Measurements from ENCODE around the gene CCM2.
"Not testable (repeated sequence)": the region's sequence is repeated elsewhere in the genome, so short reads cannot be mapped to it uniquely, and the experiment has no call there.

CCM2 gene

DNA sequence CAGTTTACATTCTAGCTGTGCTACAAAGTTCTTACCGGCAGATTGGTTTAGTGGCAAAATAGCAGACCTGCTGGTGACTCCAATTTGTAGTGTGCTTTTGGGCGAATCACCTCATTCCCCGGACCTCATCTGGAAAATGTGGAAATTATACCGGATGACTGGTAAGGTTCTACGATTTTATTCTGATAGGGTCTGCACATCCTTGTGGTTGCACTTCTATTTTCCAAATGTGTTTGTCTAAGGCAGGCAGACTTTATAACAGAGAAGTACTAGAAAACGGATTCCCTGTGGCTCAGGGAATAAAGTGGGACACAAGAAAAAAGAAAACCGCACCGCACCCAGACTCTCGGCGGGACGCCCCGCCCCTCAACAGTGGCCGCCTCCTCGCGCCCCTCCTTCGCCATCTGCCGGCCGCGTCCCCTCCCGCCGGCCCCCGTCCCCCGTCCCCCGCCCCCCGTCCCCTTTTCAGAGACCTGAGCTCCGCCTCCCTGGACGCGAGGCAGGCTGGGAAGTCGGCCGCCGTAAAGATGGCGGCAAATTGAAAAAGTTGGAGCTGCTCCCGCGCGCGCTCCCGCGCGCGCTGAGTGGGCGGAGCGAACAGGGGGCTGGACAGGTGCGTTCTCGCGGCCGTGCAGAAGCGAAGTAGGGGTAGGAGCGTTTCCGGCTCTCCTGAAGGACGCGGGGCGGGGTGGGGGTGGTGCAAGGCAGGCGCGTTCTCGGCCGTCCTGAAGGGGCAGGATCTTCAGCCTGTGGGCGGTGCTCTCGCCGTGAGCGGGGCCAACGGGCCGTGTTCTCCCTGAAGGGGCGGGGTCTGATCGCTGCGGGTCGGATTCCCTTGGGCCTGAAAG, 532 bp upstream of the CCM2 start:
- DNase-seq (ENCODE audit: low read depth in 1 of 2, low spot score in 1 of 2): peak; percentile 96 to 98

DNA sequence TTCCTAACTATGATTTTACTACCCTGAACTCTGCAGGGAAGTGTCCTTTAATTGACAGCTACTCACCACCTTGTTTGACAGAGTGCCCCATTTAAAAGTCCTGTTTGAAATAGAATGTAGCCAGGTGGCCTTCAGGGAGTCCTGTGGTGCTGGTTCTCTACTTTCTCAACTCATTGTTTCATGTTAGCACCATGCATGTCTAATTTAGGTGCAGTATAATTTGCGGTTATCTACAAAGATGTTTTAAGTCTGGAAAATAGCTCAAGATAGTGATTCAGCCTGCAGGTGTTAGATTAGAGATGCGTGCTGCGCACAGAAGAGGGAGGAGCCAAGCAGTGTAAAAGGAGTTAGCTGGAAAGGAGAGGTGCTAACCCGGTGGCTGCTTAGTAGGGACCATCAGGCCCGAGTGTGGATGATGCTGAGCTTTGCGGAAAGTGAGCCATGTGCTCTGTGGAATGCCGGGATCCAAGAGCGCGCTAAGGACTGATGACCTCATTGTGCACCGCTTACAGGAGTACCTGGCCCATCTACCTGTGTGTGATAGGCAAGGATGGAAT, 1.2 kb downstream of the CCM2 start:
- DNase-seq (ENCODE audit: low read depth in 1 of 2, low spot score in 1 of 2): no peak

DNA sequence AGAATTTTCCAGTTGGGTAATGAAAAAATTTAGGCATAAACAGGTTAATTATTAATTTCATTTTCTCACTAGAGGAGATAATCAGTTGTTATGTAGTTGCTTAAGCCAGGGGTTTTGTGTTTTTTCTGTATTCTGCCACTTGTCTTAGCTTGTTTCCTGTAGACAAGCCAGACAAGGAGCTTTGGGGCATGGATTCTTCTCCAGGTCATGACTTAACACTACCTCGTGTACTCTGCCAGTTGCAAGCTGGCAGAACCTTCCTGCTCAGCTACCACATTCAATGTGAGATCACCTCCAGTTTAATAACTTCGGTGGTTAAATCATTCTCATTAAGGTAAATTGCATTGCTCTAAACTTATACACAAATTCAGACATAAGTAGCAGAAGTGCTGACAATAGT, 1.8 kb downstream of the CCM2 start:
- DNase-seq (ENCODE audit: low read depth in 1 of 2, low spot score in 1 of 2): no peak

DNA sequence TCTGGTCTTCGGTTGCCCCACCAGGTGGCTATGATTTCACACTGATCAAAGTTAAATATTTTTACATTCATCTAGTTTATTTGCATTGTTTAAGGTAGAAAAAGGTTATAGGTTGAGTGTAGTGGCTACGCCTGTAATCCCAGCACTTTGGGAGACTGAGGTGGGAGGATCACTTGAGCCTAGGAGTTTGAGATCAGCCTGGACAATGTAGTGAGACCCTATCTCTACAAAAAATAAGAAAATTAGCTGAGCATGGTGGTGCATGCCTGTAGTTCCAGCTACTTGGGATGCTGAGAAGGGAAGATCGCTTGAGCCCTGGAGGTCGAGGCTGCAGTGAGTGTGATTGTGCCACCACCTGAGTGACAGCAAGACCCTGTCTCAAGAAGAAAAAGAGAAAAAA, 3.8 kb downstream of the CCM2 start:
- no peak for DNase-seq (ENCODE audit: low read depth in 1 of 2, low spot score in 1 of 2)

DNA sequence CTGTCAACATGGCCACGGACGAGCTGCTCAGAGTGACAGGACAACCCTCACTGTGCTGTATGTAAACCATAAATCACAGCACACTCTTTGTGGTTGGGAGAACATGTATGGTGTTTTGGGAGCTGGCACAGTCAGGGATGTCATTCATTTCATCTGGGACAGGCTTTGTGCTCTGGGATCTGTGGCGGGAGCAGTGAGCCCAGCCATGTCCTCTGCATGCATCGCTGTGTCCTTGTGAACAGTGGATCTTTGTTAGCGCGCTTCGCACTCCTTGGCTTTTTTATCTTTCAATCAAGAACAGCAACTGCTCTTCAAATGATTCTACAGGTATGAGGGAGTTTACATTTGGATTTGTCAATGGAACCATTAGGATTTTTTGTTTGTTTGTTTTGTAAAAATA, 7.1 kb downstream of the CCM2 start:
- no peak for DNase-seq (ENCODE audit: low read depth in 1 of 2, low spot score in 1 of 2)

DNA sequence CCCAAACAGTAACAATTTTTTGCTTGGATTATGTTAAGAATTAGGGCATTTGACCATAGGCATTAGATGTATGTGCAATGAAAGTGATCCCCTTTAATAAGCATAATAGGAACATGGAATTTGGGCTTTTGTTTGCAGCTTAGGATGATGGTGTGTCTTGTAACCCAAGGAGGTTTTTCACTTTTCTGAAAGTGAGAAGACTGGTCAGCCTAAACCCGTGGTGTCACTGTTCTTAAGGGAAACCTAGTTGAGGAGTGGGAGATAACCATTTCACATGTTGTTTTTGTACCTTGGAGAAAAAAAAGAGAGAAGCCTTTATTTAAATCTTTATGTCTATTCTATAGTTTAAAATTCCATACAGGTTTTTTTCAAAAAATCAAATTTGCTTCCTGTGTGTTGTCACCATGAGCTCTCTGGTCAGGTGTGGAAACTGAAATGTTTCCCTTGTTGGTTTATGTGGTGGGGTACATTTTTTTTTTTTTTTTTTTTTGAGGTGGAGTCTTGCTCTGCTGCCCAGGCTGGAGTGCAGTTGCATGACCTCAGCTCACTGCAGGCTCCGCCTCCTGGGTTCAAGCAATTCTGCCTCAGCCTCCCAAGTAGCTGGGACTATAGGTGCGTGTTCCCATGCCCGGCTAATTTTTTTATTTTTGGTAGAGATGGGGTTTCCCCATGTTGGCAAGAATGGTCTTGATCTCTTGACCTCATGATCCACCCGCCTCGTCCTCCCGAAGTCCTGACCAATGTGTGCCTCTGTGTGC, 7.7 kb downstream of the CCM2 start:
- DNase-seq (ENCODE audit: low read depth in 1 of 2, low spot score in 1 of 2): no peak

DNA sequence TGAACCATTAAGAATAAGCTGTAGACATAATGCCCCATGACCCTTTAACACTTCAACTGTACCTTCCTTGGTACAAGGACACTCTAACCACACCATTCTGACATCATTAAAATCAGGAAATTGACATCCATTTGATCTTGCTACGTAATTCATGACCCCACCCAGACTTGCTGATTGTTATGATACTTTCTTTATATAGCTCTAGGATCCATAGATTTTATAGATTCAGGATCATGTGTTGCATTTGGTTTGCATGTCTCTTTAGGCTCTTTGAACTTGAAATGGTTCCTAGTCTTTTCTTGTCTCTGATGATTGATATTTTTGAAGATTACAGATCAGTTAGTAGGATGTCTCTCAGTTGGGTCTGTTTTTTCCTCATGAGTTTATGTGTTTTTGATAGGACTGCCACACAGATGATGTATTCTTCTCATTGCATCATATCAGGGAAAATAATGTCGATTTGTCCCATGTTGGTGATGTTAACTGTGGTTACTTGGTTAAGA, 13.5 kb downstream of the CCM2 start:
- no peak for DNase-seq (ENCODE audit: low read depth in 1 of 2, low spot score in 1 of 2)

DNA sequence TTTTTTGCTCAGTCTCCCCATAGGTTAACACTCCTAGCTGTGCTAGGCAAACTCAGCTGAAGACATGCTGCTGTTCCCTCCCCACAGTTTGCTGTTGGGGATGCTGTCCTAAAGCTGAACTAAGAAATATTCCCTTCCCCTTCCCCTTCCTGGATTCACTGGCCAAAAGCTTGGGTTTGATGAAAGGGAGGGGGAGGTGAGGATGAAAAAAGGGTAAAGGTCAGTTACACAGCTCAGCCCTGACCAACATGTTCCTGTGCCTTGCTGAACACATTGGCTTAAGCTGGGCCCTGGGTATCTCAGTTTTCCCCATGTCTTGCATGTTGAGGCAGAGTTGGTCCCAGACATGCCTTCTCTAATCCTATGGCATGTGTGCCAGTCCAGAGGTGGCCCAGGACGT, 15.3 kb downstream of the CCM2 start:
- DNase-seq (ENCODE audit: low read depth in 1 of 2, low spot score in 1 of 2): no peak

DNA sequence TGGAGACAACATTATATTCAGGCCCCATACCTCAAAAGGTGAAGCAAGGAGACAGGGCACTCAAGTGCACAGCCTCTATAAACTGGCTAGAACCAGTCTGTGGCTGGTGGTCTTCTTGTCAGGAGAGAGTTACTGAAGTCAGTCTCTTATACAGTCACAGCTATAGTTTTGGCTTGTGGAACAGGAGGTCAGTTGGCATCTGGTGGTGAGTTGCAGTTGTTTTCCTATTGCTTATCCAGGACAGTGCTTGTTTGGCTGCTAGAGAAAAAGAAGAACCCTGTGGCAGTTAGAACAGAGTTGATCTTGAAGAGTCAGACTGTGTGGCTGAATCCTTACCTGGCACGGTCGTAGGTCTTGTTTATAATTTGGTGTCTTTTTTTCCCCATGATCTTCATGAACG, 17.3 kb downstream of the CCM2 start:
- no peak for DNase-seq (ENCODE audit: low read depth in 1 of 2, low spot score in 1 of 2)

DNA sequence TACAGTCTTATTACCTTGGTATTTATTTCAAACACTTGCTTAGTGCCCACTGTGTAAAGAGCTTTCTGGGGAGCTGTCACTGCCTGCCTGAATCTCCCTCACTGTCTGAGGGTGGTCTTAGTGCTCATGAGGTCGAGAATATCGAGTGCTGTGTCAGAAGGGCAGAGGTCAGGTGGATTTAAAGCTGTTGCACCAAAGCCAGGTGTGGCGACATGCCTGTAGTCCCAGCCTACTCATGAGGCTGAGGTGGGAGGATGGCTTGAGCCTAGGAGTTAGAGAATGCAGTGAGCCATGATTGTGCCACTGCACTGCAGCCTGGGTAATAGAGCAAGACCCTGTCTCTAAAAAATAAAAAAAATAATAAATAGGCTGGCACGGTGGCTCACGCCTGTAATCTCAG, 20.9 kb downstream of the CCM2 start:
- DNase-seq (ENCODE audit: low read depth in 1 of 2, low spot score in 1 of 2): no peak

DNA sequence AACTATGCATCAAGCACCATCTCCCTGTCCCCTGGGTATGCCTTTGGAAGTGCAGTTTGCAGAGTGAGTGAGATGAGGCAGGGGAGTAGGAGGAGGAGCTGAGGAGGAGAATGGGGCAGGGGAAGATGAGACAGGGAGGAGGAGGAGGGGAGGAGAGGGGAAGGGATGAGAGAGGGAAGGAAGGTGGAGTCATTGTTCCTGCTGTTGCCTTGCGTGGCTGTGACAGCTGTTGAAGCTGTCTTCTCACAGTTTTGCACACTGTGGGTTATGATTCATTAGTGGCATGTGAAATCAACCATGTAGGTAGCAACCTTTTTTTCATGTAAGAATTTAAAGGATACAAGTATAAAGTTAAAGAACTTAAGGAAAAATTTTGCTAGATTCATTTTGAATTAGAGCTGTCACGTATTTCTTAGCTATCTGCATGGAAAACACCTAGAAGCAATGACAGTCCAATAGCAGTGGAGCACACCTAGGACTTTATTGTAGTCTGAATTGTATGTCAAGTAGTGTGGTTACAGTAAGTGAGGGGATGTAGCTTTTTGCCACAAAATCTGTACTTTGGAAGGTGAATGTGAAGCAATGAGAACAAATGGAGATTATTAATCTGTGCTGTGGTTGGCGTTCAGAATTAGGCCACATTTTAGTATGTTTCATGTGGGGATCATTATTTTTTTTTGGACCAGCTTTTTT, 21.7 kb downstream of the CCM2 start:
- DNase-seq (ENCODE audit: low read depth in 1 of 2, low spot score in 1 of 2): no peak

DNA sequence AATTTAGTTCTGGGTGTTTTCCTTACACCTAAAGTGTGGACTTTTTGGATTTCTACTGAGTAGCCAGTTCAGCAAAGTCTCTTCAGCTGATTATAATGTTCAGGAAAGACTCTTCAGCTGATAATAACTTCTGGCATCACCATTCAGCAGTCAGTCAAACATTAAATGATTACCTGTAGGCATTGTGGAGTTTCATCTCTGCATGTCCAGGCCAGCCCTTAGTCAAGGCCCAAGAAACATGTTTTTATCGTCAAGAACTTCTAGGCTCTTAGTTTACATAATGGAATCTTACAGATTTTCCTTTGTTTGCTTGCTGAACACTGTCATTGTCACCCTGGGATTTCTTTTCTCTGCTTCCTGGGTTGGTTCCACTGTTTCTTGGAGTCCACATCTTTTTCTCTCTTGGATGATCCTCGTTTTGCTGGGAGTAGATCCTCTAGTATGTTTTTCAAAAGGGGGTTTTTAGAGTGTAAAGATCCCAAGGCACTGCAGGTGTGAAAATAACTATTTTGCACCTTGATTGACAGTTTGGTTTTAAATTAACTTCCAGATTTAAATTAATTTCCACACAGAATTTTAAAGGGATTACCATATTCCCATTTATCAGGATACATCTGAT, 24.2 kb downstream of the CCM2 start:
- DNase-seq (ENCODE audit: low read depth in 1 of 2, low spot score in 1 of 2): no peak

DNA sequence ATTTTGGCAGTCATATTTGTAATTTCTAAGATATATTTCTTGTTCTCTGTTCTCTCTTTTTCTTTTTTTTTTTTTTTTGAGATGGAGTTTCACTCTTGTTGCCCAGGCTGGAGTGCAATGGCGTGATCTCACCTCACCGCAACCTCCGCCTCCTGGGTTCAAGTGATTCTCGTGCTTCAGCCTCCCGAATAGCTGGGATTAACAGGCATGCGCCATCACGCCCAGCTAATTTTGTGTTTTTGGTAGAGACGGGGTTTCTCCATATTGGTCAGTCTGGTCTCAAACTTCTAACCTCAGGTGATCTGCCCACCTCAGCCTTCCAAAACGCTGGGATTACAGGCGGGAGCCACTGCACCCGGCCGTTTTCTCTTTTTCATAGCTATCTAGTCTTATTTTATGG, 25.5 kb downstream of the CCM2 start:
- DNase-seq (ENCODE audit: low read depth in 1 of 2, low spot score in 1 of 2): not testable (repeated sequence)

DNA sequence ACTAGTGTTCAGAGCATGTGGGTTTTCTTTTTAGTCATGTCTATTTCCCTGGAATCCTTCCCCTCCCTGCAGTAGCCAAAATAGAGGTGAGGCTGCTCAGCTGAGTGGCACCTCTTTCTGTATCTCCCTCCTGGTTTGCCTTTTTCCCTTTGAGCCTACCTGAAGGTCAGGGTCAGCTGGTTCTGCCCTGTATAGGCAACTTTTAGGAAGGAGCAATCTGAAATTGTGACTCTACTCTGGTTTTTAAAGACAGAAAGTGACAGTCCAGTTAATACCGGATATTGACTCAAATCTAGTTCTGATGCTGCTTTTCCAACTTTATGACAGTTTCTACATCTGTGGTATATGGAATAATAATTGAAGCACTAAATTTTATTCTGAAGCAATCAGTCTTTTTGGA, 26.0 kb downstream of the CCM2 start:
- DNase-seq (ENCODE audit: low read depth in 1 of 2, low spot score in 1 of 2): no peak

DNA sequence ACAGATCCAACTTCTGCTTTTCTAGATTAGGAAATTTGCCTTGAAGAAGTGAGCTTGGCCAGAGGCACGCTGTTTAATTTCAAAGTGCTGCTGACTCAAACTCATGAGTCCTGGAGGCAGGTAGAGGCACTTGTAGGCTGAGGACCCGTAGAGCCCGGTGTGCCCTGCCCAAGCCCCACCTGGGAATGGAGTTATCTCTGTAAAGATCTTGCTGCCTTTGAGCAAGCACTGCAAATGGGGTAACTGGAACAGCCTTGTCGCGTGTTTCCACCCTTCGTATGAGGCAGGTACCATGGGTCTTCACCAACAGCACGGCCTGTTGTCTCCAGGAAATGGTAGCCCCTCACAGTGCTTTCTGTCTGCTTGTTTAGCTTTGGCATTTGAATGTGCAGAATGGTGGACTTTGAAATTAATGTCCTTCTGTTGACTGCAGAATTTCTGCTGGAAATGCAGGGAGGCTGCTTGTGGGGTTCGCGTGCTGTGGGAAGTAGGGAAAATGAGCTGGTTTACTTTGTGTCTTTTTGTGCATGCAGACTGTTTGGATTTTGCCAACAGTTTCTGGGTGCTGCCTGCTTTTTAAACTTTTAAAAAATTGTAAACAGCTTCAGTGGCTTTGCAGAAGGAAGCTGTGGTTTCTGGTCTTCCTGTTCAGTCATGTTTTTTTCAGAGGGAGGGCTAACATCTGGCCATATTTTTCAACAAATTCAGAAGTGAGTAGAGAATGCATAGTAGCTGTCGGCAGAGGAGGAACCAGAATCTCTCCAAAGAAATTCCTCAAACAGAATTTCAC, 27.2 kb downstream of the CCM2 start:
- DNase-seq (ENCODE audit: low read depth in 1 of 2, low spot score in 1 of 2): no peak

DNA sequence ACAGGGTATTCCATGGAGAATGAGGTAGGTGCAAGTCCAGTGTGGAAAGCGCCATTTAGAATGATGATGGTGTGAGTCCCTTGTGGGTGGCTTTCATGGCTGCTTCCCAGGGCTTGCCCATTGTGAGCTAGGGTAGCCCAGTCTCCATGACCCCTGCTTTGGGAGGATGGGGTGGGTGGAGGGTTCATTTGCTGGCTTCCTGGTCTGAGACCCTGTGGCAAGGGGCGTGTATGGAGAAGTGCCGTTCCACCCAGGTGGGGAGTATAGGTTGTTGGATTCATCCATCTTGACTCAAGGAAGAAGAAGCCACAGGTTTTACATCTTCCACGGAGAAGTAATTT, 27.7 kb downstream of the CCM2 start:
- DNase-seq (ENCODE audit: low read depth in 1 of 2, low spot score in 1 of 2): no peak

DNA sequence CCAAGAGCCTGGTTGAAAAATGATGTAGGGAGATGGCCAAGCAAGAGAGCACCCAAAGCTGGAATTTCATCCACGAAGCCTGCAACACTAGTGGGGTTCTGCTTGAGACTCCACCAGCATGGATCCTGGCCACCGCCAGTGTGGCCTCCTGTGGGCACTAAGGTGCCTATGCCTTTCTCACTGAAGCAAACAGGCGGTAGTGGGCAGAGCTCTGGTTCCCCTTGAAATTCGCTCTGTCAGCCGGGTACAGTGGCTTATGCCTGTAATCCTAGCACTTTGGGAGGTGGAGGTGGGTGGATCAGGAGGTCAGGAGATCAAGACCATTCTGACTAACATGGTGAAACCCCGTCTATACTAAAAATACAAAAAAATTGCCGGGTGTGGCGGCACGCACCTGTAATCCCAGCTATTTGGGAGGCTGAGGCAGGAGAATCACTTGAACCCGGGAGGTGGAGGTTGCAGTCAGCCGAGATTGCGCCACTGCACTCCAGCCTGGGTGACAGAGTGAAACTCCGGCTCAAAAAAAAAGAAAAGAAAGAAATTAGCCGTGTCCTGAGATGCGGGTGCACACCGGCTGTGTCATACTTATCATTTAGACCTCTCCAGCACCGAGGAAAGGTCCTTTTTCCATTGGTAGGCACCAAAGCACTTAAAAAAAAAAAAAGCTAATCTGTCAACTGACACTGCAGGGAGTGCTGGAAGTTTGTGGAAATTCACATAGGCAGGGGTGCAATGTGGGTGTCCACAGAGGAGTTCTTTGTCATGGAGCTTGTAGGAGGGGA, 28.3 kb downstream of the CCM2 start:
- no peak for DNase-seq (ENCODE audit: low read depth in 1 of 2, low spot score in 1 of 2)

DNA sequence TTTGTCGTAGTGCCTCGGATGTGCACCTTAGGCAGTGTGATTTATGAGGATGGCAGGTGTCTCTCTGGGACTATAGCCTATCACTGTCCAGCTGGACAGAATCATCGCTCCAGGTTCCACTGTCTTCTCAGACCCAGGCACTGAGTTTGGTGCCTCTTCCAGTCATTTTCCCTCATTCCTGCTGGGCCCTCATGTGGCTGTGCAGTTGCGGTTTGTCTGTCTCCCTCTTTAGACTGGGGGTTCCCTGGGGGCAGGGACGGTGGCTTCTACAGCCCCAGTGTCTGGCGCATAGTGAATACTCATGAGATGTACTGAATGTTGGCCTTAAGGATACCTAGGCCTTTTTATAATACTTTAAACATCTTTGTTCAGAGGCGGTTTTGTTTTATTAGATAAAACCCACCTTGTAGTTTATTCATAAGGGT, 28.9 kb downstream of the CCM2 start:
- no peak for DNase-seq (ENCODE audit: low read depth in 1 of 2, low spot score in 1 of 2)

DNA sequence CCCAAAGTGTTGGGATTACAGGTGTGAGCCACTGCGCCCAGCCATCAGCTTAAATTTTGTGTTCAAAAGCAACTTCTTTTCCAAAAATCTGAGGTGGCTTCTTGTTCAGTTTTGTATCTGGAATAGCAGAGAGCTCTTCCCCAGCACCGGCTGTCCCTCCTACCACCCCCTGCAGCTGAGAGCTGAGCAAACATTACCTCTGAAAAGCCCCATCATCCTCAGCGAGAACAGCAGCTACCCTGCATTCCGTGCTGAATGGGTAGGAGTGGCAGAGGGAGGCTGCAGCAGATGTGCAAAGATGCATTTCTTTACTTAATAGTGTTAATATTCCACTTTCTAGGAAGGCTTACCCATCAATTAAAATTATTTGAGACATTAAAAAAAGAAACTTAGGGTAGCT, 31.8 kb downstream of the CCM2 start:
- no peak for DNase-seq (ENCODE audit: low read depth in 1 of 2, low spot score in 1 of 2)

DNA sequence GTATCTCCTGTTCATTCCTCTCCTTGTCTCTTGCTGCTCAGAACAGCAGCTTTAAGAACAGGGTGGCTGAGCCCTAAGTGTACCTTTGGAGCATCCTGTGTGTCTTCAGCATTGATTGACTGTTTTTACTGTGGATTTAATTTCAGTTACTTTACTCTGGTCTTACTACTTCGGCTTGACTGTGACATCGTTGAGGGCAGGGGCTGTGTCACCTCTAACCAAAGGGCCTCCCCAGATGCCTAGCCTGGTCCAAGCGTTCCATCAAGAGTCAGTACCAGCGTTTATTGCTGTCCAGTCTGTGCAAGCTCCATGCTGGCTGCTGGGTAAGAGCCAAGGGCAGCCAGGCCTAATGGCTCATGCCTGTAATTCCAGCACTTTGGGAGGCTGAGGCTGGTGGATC, 32.4 kb downstream of the CCM2 start:
- no peak for DNase-seq (ENCODE audit: low read depth in 1 of 2, low spot score in 1 of 2)

Data from stimulated activated CD4-positive, alpha-beta T cell treated with anti-CD3 and anti-CD28 coated beads, Interleukin-15, amount 100 ng/mL, for 1 hour (primary cell).